SK-N-SH (cell line): Measurements from ENCODE around the gene PNPLA8. TPM values are rescaled to one million over a fixed set of nuclear protein-coding genes. Genes with fewer than 3 reads are reported as not detected.
"Not testable (repeated sequence)": the region's sequence is repeated elsewhere in the genome, so short reads cannot be mapped to it uniquely, and the experiment has no call there.

ENCODE experiments used
- CTCF ChIA-PET: fragments of 300-600, 350-600 bp; formaldehyde crosslinking; extraction: SDS; loops from one replicate; lab custom pipeline; 2021; lab: Yijun Ruan, JAX
- POLR2A ChIA-PET: fragments of 350-600 bp; sonication (Branson Sonifier 250); formaldehyde crosslinking; extraction: SDS; loops from one replicate; lab custom pipeline; 2020; ENCODE audit warnings: antibody characterized with exemption, inconsistent platforms; lab: Yijun Ruan, JAX
- DNase-seq: peaks from one replicate; pipeline ENCODE4 v3.0.0; 2012
- H2AFZ ChIP-seq: fragments of 200-600 bp; sonication (generic); 2 replicates; pipeline ENCODE4 v1.8.1; 2016; ENCODE audit warnings: antibody characterized with exemption, mild to moderate bottlenecking, low read depth
- H3F3A ChIP-seq: fragments of 200-600 bp; sonication (generic); replicated peaks from 2 replicates; pipeline ENCODE3; 2016; ENCODE audit warnings: antibody characterized with exemption, mild to moderate bottlenecking; ENCODE audit not compliant: insufficient read depth
- H3K27ac ChIP-seq, 2 experiments: fragments of 200-500 bp in 1 of 2; fragments of 200-600 bp in 1 of 2; sonication (Bioruptor generic) in 1 of 2; sonication (generic), shearing (Covaris generic) in 1 of 2; 2 replicates each; pipeline versions ENCODE4 v1.5.1 to v1.6.1; 2014 to 2016; ENCODE audit warnings: low read depth in 2 of 2, inconsistent platforms in 1 of 2, low read length in 1 of 2, mild to moderate bottlenecking in 1 of 2, mixed read lengths in 1 of 2
- H3K27me3 ChIP-seq: fragments of 200-600 bp; sonication (generic), shearing (Covaris generic); 2 replicates; pipeline ENCODE4 v1.6.1; 2016; ENCODE audit warnings: mixed run types; ENCODE audit not compliant: insufficient read depth
- H3K36me3 ChIP-seq, 2 experiments: fragments of 200-500 bp in 1 of 2; fragments of 200-600 bp in 1 of 2; sonication (Bioruptor generic) in 1 of 2; sonication (generic) in 1 of 2; replicated peaks in 1 of 2; 2 replicates each; pipeline versions ENCODE3 to v1.5.1; 2014 to 2016; ENCODE audit warnings: low read length in 1 of 2, mild to moderate bottlenecking in 1 of 2; ENCODE audit not compliant: insufficient read depth in 2 of 2, control insufficient read depth in 1 of 2
- H3K4me1 ChIP-seq, 2 experiments: fragments of 200-500 bp in 1 of 2; fragments of 200-600 bp in 1 of 2; sonication (Bioruptor generic) in 1 of 2; sonication (generic), shearing (Covaris generic) in 1 of 2; 2 replicates each; pipeline versions ENCODE4 v1.5.1 to v1.6.1; 2014 to 2016; ENCODE audit warnings: low read depth in 1 of 2, low read length in 1 of 2, mixed run types in 1 of 2; ENCODE audit not compliant: insufficient read depth in 2 of 2, control insufficient read depth in 1 of 2
- H3K4me2 ChIP-seq: fragments of 200-600 bp; sonication (generic), shearing (Covaris generic); 2 replicates; pipeline ENCODE4 v1.6.1; 2017; ENCODE audit warnings: mixed run types
- H3K4me3 ChIP-seq, 2 experiments: fragments of 200-500 bp in 1 of 2; fragments of 200-600 bp in 1 of 2; sonication (Bioruptor generic) in 1 of 2; sonication (generic), shearing (Covaris generic) in 1 of 2; 2 replicates each; pipeline versions ENCODE4 v1.5.1 to v1.8.1; 2014 to 2016; ENCODE audit warnings: low read depth in 2 of 2, inconsistent platforms in 1 of 2, low read length in 1 of 2, mild to moderate bottlenecking in 1 of 2, mixed read lengths in 1 of 2, moderate library complexity in 1 of 2
- H3K79me2 ChIP-seq: fragments of 200-600 bp; sonication (generic); 2 replicates; pipeline ENCODE4 v1.8.1; 2017; ENCODE audit warnings: mild to moderate bottlenecking; ENCODE audit not compliant: insufficient read depth
- H3K9ac ChIP-seq: fragments of 200-600 bp; sonication (generic); 2 replicates; pipeline ENCODE4 v1.6.1; 2017; ENCODE audit warnings: mixed run types
- H3K9me2 ChIP-seq: fragments of 200-600 bp; sonication (generic); 2 replicates; pipeline ENCODE4 v1.6.1; 2017; ENCODE audit warnings: mixed run types
- H3K9me3 ChIP-seq: fragments of 200-600 bp; sonication (generic); 2 replicates; pipeline ENCODE4 v1.6.1; 2017; ENCODE audit warnings: mixed run types, mild to moderate bottlenecking, moderate library complexity
- H4K20me1 ChIP-seq: fragments of 200-600 bp; sonication (generic); 2 replicates; pipeline ENCODE4 v1.6.1; 2017; ENCODE audit warnings: mild to moderate bottlenecking, mixed run types; ENCODE audit not compliant: insufficient read depth
- CHD2 ChIP-seq: fragments of 150-350 bp; IDR thresholded peaks from 2 replicates; pipeline ENCODE4 v1.6.1; 2018; ENCODE audit warnings: low read length; ENCODE audit not compliant: partially characterized antibody
- ELF1 ChIP-seq: IDR thresholded peaks from 2 replicates; pipeline ENCODE4 v1.4.0; 2012
- EZH2phosphoT487 ChIP-seq: fragments of 200-600 bp; sonication (generic); IDR thresholded peaks from 2 replicates; pipeline ENCODE4 v1.6.1; 2017; ENCODE audit warnings: low read depth, mixed run types, mild to moderate bottlenecking, antibody characterized with exemption, moderate library complexity, borderline replicate concordance
- FOXJ3 ChIP-seq: sonication (generic); formaldehyde crosslinking; IDR thresholded peaks from 2 replicates; pipeline ENCODE4 v1.5.1; 2020; ENCODE audit warnings: mild to moderate bottlenecking, missing genetic modification reagents
- FOXM1 ChIP-seq: IDR thresholded peaks from 2 replicates; pipeline ENCODE4 v1.4.0; 2012; ENCODE audit warnings: low read depth, mild to moderate bottlenecking
- GATA2 ChIP-seq: sonication (generic); formaldehyde crosslinking; IDR thresholded peaks from 2 replicates; pipeline ENCODE4 v1.5.0; 2020; ENCODE audit warnings: mild to moderate bottlenecking, missing genetic modification reagents
- MXI1 ChIP-seq: IDR thresholded peaks from 2 replicates; pipeline ENCODE4 v1.6.1; 2012; ENCODE audit warnings: mild to moderate bottlenecking, low read depth, low read length, improper control_type of control experiment
- NFIC ChIP-seq: IDR thresholded peaks from 2 replicates; pipeline ENCODE4 v1.4.0; 2012; ENCODE audit warnings: borderline replicate concordance
- NRF1 ChIP-seq: IDR thresholded peaks from 2 replicates; pipeline ENCODE4 v1.6.1; 2012; ENCODE audit warnings: low read depth, mild to moderate bottlenecking, low read length
- POLR2AphosphoS5 ChIP-seq: IDR thresholded peaks from 2 replicates; pipeline ENCODE4 v1.6.1; 2012; ENCODE audit warnings: low read depth, low read length
- RCOR1 ChIP-seq: fragments of 150-350 bp; IDR thresholded peaks from 2 replicates; pipeline ENCODE4 v1.6.1; 2017; ENCODE audit warnings: antibody characterized with exemption, low read length
- RFX5 ChIP-seq: IDR thresholded peaks from 2 replicates; pipeline ENCODE4 v1.6.1; 2012; ENCODE audit warnings: mild to moderate bottlenecking, improper control_type of control experiment, low read length
- RXRA ChIP-seq: IDR thresholded peaks from 2 replicates; pipeline ENCODE4 v1.4.0; 2012; ENCODE audit warnings: low read depth, mild to moderate bottlenecking, borderline replicate concordance
- SIN3A ChIP-seq: IDR thresholded peaks from 2 replicates; pipeline ENCODE4 v1.6.1; 2012; ENCODE audit warnings: low read depth, mild to moderate bottlenecking, low read length, moderate library complexity, borderline replicate concordance
- TCF12 ChIP-seq: IDR thresholded peaks from 2 replicates; pipeline ENCODE4 v1.4.0; 2012
- WGBS: methylation state at CpG from one replicate; pipeline ENCODE4 v1.1.6; 2017; ENCODE audit warnings: low lambda C conversion rate; 5-methylcytosine and 5-hydroxymethylcytosine counted together
- polyA plus RNA-seq, 3 experiments: library from polyadenylated mRNA; depleted of rRNA; stranded (reverse); fragments of >200 nt; gene quantifications; 2 replicates each; pipeline ENCODE4 v1.2.3, GENCODE V29; 2012
- TF ChIP-seq, protein P1 (sequence below): IDR thresholded peaks from 2 replicates; pipeline ENCODE4 v1.6.1; 2012; ENCODE audit warnings: mild to moderate bottlenecking, low read depth, low read length, moderate library complexity
- TF ChIP-seq, protein P2 (sequence below): fragments of 150-350 bp; IDR thresholded peaks from 2 replicates; pipeline ENCODE4 v1.6.1; 2017; ENCODE audit warnings: antibody characterized with exemption, low read length, low read depth, borderline replicate concordance
- TF ChIP-seq, protein P3 (sequence below): IDR thresholded peaks from 2 replicates; pipeline ENCODE4 v1.4.0; 2012; ENCODE audit warnings: low read depth, borderline replicate concordance
- TF ChIP-seq, protein P4 (sequence below): fragments of 150-350 bp; IDR thresholded peaks from 2 replicates; pipeline ENCODE4 v1.6.1; 2016; ENCODE audit warnings: mild to moderate bottlenecking, low read depth, low read length

PNPLA8 gene
- polyA plus RNA-seq, 1 of the 3 experiments (the other 2 are of a cell fraction): 7.2 TPM

DNA sequence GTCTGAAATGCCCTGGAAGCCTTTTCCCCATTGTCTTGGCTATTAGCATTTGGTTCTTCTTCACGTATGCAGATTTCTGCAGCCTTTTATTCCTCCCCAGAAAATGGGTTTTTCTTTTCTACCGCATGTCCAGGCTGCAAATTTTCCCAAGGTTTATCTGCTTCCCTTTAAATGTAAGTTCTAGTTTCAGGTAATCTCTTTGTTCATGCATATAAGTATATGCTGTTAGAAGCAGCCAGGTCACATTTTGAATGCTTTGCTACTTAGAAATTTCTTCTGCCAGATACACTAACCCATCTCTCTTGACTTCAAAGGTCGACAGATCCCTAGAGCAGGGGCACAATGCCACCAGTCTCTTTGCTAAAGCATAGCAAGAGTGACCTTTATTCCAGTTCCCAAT lies 31.3 kb upstream of the PNPLA8 start:
- TF ChIP-seq, protein P1, sequence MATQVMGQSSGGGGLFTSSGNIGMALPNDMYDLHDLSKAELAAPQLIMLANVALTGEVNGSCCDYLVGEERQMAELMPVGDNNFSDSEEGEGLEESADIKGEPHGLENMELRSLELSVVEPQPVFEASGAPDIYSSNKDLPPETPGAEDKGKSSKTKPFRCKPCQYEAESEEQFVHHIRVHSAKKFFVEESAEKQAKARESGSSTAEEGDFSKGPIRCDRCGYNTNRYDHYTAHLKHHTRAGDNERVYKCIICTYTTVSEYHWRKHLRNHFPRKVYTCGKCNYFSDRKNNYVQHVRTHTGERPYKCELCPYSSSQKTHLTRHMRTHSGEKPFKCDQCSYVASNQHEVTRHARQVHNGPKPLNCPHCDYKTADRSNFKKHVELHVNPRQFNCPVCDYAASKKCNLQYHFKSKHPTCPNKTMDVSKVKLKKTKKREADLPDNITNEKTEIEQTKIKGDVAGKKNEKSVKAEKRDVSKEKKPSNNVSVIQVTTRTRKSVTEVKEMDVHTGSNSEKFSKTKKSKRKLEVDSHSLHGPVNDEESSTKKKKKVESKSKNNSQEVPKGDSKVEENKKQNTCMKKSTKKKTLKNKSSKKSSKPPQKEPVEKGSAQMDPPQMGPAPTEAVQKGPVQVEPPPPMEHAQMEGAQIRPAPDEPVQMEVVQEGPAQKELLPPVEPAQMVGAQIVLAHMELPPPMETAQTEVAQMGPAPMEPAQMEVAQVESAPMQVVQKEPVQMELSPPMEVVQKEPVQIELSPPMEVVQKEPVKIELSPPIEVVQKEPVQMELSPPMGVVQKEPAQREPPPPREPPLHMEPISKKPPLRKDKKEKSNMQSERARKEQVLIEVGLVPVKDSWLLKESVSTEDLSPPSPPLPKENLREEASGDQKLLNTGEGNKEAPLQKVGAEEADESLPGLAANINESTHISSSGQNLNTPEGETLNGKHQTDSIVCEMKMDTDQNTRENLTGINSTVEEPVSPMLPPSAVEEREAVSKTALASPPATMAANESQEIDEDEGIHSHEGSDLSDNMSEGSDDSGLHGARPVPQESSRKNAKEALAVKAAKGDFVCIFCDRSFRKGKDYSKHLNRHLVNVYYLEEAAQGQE: no peak
- TF ChIP-seq FOXJ3 (CRISPR knock-in tag): no peak
- no peak for TF ChIP-seq NFIC
- TF ChIP-seq FOXM1: no peak
- TF ChIP-seq POLR2AphosphoS5: no peak
- no peak for TF ChIP-seq EZH2phosphoT487
- TF ChIP-seq RFX5: no peak
- no peak for TF ChIP-seq SIN3A
- TF ChIP-seq, protein P2, sequence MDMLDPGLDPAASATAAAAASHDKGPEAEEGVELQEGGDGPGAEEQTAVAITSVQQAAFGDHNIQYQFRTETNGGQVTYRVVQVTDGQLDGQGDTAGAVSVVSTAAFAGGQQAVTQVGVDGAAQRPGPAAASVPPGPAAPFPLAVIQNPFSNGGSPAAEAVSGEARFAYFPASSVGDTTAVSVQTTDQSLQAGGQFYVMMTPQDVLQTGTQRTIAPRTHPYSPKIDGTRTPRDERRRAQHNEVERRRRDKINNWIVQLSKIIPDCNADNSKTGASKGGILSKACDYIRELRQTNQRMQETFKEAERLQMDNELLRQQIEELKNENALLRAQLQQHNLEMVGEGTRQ: no peak
- TF ChIP-seq, protein P3, sequence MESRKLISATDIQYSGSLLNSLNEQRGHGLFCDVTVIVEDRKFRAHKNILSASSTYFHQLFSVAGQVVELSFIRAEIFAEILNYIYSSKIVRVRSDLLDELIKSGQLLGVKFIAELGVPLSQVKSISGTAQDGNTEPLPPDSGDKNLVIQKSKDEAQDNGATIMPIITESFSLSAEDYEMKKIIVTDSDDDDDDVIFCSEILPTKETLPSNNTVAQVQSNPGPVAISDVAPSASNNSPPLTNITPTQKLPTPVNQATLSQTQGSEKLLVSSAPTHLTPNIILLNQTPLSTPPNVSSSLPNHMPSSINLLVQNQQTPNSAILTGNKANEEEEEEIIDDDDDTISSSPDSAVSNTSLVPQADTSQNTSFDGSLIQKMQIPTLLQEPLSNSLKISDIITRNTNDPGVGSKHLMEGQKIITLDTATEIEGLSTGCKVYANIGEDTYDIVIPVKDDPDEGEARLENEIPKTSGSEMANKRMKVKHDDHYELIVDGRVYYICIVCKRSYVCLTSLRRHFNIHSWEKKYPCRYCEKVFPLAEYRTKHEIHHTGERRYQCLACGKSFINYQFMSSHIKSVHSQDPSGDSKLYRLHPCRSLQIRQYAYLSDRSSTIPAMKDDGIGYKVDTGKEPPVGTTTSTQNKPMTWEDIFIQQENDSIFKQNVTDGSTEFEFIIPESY: no peak
- TF ChIP-seq ELF1: no peak
- TF ChIP-seq NRF1: no peak
- no peak for TF ChIP-seq GATA2 (CRISPR knock-in tag)
- TF ChIP-seq MXI1: no peak
- no peak for TF ChIP-seq RCOR1
- TF ChIP-seq CHD2: no peak
- TF ChIP-seq TCF12: no peak
- TF ChIP-seq RXRA: no peak
- TF ChIP-seq, protein P4, sequence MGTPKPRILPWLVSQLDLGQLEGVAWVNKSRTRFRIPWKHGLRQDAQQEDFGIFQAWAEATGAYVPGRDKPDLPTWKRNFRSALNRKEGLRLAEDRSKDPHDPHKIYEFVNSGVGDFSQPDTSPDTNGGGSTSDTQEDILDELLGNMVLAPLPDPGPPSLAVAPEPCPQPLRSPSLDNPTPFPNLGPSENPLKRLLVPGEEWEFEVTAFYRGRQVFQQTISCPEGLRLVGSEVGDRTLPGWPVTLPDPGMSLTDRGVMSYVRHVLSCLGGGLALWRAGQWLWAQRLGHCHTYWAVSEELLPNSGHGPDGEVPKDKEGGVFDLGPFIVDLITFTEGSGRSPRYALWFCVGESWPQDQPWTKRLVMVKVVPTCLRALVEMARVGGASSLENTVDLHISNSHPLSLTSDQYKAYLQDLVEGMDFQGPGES: no peak
- TF ChIP-seq, all 33 proteins: peak for 0
- H4K20me1 ChIP-seq: no peaks in the 10 kb centered on the region
- H3K79me2 ChIP-seq: peaks cover 4% of the 10 kb centered on the region; the same call in 1 of the 2 replicates
- H3K27me3 ChIP-seq: no peaks in the 10 kb centered on the region
- WGBS: 94% methylated on average over 3 of the region's 3 CpGs
- no peak overlapping the region for H3K27ac ChIP-seq
- no peak for DNase-seq
- no peak overlapping the region for H2AFZ ChIP-seq
- H3K36me3 ChIP-seq: peaks cover 4 to 10% of the 10 kb centered on the region in 2 experiments
- H3K9me3 ChIP-seq: peaks cover 9% of the 10 kb centered on the region; the same call in 1 of the 2 replicates
- H3K9me2 ChIP-seq: no peaks in the 10 kb centered on the region
- H3K4me1 ChIP-seq: no peaks in the 10 kb centered on the region
- POLR2A ChIA-PET: interaction anchor here (0.6 kb wide), 1 partner anchor 31 kb away, joined by 3 read pairs; no protein-coding TSS in a partner anchor
- H3K9ac ChIP-seq: no peak overlapping the region
- no peak overlapping the region for H3K4me2 ChIP-seq
- CTCF ChIA-PET: no interaction called here
- H3K4me3 ChIP-seq: no peak overlapping the region
- peaks cover 6% of the 10 kb centered on the region for H3F3A ChIP-seq

DNA sequence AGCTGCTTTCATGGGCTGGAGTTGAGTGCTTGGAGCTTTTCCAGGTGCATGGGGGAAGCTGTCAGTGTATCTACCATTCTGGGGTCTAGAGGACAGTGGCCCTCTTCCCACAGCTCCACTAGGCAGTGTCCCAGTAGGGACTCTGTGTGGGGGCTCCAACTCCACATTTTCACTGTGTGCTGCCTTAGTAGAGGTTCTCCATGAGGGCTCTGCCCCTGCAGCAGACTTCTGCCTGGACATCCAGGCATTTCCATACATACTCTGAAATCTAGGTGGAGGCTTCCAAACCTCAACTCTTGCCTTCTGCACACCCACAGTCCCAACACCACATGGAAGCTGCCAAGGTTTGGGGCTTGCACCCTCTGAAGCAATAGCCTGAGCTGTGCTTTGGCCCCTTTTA lies 30.7 kb upstream of the PNPLA8 start:
- H3F3A ChIP-seq, H3K36me3 ChIP-seq, H3K9me3 ChIP-seq, H3K9me2 ChIP-seq, H3K27me3 ChIP-seq, H3K4me1 ChIP-seq, H3K4me2 ChIP-seq, H3K27ac ChIP-seq, CTCF ChIA-PET, H4K20me1 ChIP-seq, H3K4me3 ChIP-seq, H3K9ac ChIP-seq, DNase-seq, H2AFZ ChIP-seq, H3K79me2 ChIP-seq: not testable (repeated sequence)
- POLR2A ChIA-PET: interaction anchor here (0.6 kb wide), 1 partner anchor 30 kb away, joined by 3 read pairs; no protein-coding TSS in a partner anchor
